SK-N-SH (cell line): ENCODE measurements around the gene AXIN2. TPM values are rescaled to one million over a fixed set of nuclear protein-coding genes. Genes with fewer than 3 reads are reported as not detected.

Experiments
- CTCF ChIA-PET: fragments of 300-600, 350-600 bp; formaldehyde crosslinking; extraction: SDS; loops from one replicate; lab custom pipeline; 2021; lab: Yijun Ruan, JAX
- POLR2A ChIA-PET: fragments of 350-600 bp; sonication (Branson Sonifier 250); formaldehyde crosslinking; extraction: SDS; loops from one replicate; lab custom pipeline; 2020; ENCODE audit warnings: antibody characterized with exemption, inconsistent platforms; lab: Yijun Ruan, JAX
- DNase-seq: peaks from one replicate; pipeline ENCODE4 v3.0.0; 2012
- H2AFZ ChIP-seq: fragments of 200-600 bp; sonication (generic); 2 replicates; pipeline ENCODE4 v1.8.1; 2016; ENCODE audit warnings: antibody characterized with exemption, mild to moderate bottlenecking, low read depth
- H3F3A ChIP-seq: fragments of 200-600 bp; sonication (generic); replicated peaks from 2 replicates; pipeline ENCODE3; 2016; ENCODE audit warnings: antibody characterized with exemption, mild to moderate bottlenecking; ENCODE audit not compliant: insufficient read depth
- H3K27ac ChIP-seq, 2 experiments: fragments of 200-500 bp in 1 of 2; fragments of 200-600 bp in 1 of 2; sonication (Bioruptor generic) in 1 of 2; sonication (generic), shearing (Covaris generic) in 1 of 2; 2 replicates each; pipeline versions ENCODE4 v1.5.1 to v1.6.1; 2014 to 2016; ENCODE audit warnings: low read depth in 2 of 2, inconsistent platforms in 1 of 2, low read length in 1 of 2, mild to moderate bottlenecking in 1 of 2, mixed read lengths in 1 of 2
- H3K27me3 ChIP-seq: fragments of 200-600 bp; sonication (generic), shearing (Covaris generic); 2 replicates; pipeline ENCODE4 v1.6.1; 2016; ENCODE audit warnings: mixed run types; ENCODE audit not compliant: insufficient read depth
- H3K36me3 ChIP-seq, 2 experiments: fragments of 200-500 bp in 1 of 2; fragments of 200-600 bp in 1 of 2; sonication (Bioruptor generic) in 1 of 2; sonication (generic) in 1 of 2; replicated peaks in 1 of 2; 2 replicates each; pipeline versions ENCODE3 to v1.5.1; 2014 to 2016; ENCODE audit warnings: low read length in 1 of 2, mild to moderate bottlenecking in 1 of 2; ENCODE audit not compliant: insufficient read depth in 2 of 2, control insufficient read depth in 1 of 2
- H3K4me1 ChIP-seq, 2 experiments: fragments of 200-500 bp in 1 of 2; fragments of 200-600 bp in 1 of 2; sonication (Bioruptor generic) in 1 of 2; sonication (generic), shearing (Covaris generic) in 1 of 2; 2 replicates each; pipeline versions ENCODE4 v1.5.1 to v1.6.1; 2014 to 2016; ENCODE audit warnings: low read depth in 1 of 2, low read length in 1 of 2, mixed run types in 1 of 2; ENCODE audit not compliant: insufficient read depth in 2 of 2, control insufficient read depth in 1 of 2
- H3K4me2 ChIP-seq: fragments of 200-600 bp; sonication (generic), shearing (Covaris generic); 2 replicates; pipeline ENCODE4 v1.6.1; 2017; ENCODE audit warnings: mixed run types
- H3K4me3 ChIP-seq, 2 experiments: fragments of 200-500 bp in 1 of 2; fragments of 200-600 bp in 1 of 2; sonication (Bioruptor generic) in 1 of 2; sonication (generic), shearing (Covaris generic) in 1 of 2; 2 replicates each; pipeline versions ENCODE4 v1.5.1 to v1.8.1; 2014 to 2016; ENCODE audit warnings: low read depth in 2 of 2, inconsistent platforms in 1 of 2, low read length in 1 of 2, mild to moderate bottlenecking in 1 of 2, mixed read lengths in 1 of 2, moderate library complexity in 1 of 2
- H3K79me2 ChIP-seq: fragments of 200-600 bp; sonication (generic); 2 replicates; pipeline ENCODE4 v1.8.1; 2017; ENCODE audit warnings: mild to moderate bottlenecking; ENCODE audit not compliant: insufficient read depth
- H3K9ac ChIP-seq: fragments of 200-600 bp; sonication (generic); 2 replicates; pipeline ENCODE4 v1.6.1; 2017; ENCODE audit warnings: mixed run types
- H3K9me2 ChIP-seq: fragments of 200-600 bp; sonication (generic); 2 replicates; pipeline ENCODE4 v1.6.1; 2017; ENCODE audit warnings: mixed run types
- H3K9me3 ChIP-seq: fragments of 200-600 bp; sonication (generic); 2 replicates; pipeline ENCODE4 v1.6.1; 2017; ENCODE audit warnings: mixed run types, mild to moderate bottlenecking, moderate library complexity
- H4K20me1 ChIP-seq: fragments of 200-600 bp; sonication (generic); 2 replicates; pipeline ENCODE4 v1.6.1; 2017; ENCODE audit warnings: mild to moderate bottlenecking, mixed run types; ENCODE audit not compliant: insufficient read depth
- EZH2phosphoT487 ChIP-seq: fragments of 200-600 bp; sonication (generic); IDR thresholded peaks from 2 replicates; pipeline ENCODE4 v1.6.1; 2017; ENCODE audit warnings: low read depth, mixed run types, mild to moderate bottlenecking, antibody characterized with exemption, moderate library complexity, borderline replicate concordance
- FOXM1 ChIP-seq: IDR thresholded peaks from 2 replicates; pipeline ENCODE4 v1.4.0; 2012; ENCODE audit warnings: low read depth, mild to moderate bottlenecking
- GABPA ChIP-seq: IDR thresholded peaks from 2 replicates; pipeline ENCODE4 v1.4.0; 2012; ENCODE audit warnings: low read depth, mild to moderate bottlenecking
- JUND ChIP-seq: IDR thresholded peaks from 2 replicates; pipeline ENCODE4 v1.4.0; 2012
- POLR2AphosphoS5 ChIP-seq: IDR thresholded peaks from 2 replicates; pipeline ENCODE4 v1.6.1; 2012; ENCODE audit warnings: low read depth, low read length
- RAD21 ChIP-seq: IDR thresholded peaks from 2 replicates; pipeline ENCODE4 v1.6.1; 2012; ENCODE audit warnings: mild to moderate bottlenecking, low read length
- RCOR1 ChIP-seq: fragments of 150-350 bp; IDR thresholded peaks from 2 replicates; pipeline ENCODE4 v1.6.1; 2017; ENCODE audit warnings: antibody characterized with exemption, low read length
- RFX5 ChIP-seq: IDR thresholded peaks from 2 replicates; pipeline ENCODE4 v1.6.1; 2012; ENCODE audit warnings: mild to moderate bottlenecking, improper control_type of control experiment, low read length
- RXRA ChIP-seq: IDR thresholded peaks from 2 replicates; pipeline ENCODE4 v1.4.0; 2012; ENCODE audit warnings: low read depth, mild to moderate bottlenecking, borderline replicate concordance
- SMC3 ChIP-seq: IDR thresholded peaks from 2 replicates; pipeline ENCODE4 v1.6.1; 2012; ENCODE audit warnings: low read depth, low read length, improper control_type of control experiment
- TAF1 ChIP-seq: IDR thresholded peaks from 2 replicates; pipeline ENCODE4 v1.6.1; 2012; ENCODE audit warnings: low read depth, mild to moderate bottlenecking, low read length, moderate library complexity, borderline replicate concordance
- TEAD4 ChIP-seq: IDR thresholded peaks from 2 replicates; pipeline ENCODE4 v1.4.0; 2012; ENCODE audit warnings: mild to moderate bottlenecking, borderline replicate concordance; ENCODE audit not compliant: insufficient read depth
- WGBS: methylation state at CpG from one replicate; pipeline ENCODE4 v1.1.6; 2017; ENCODE audit warnings: low lambda C conversion rate; 5-methylcytosine and 5-hydroxymethylcytosine counted together
- polyA plus RNA-seq, 3 experiments: library from polyadenylated mRNA; depleted of rRNA; stranded (reverse); fragments of >200 nt; gene quantifications; 2 replicates each; pipeline ENCODE4 v1.2.3, GENCODE V29; 2012
- TF ChIP-seq, protein P1 (sequence below): IDR thresholded peaks from 2 replicates; pipeline ENCODE4 v1.6.1; 2012; ENCODE audit warnings: mild to moderate bottlenecking, low read depth, low read length, moderate library complexity
- TF ChIP-seq, protein P2 (sequence below): IDR thresholded peaks from 2 replicates; pipeline ENCODE4 v1.4.0; 2012; ENCODE audit warnings: low read depth, borderline replicate concordance
- TF ChIP-seq, protein P3 (sequence below): fragments of 150-350 bp; IDR thresholded peaks from 2 replicates; pipeline ENCODE4 v1.6.1; 2016; ENCODE audit warnings: mild to moderate bottlenecking, low read depth, low read length
- TF ChIP-seq, protein P4 (sequence below): IDR thresholded peaks from 2 replicates; pipeline ENCODE4; 2012
- TF ChIP-seq, protein P5 (sequence below): fragments of 200-600 bp; sonication (generic); IDR thresholded peaks from 2 replicates; pipeline ENCODE4 v1.6.1; 2017; ENCODE audit warnings: antibody characterized with exemption, mild to moderate bottlenecking, moderate library complexity

AXIN2 gene
- polyA plus RNA-seq, 1 of the 3 experiments (the other 2 are of a cell fraction) = 8.3 TPM

DNA sequence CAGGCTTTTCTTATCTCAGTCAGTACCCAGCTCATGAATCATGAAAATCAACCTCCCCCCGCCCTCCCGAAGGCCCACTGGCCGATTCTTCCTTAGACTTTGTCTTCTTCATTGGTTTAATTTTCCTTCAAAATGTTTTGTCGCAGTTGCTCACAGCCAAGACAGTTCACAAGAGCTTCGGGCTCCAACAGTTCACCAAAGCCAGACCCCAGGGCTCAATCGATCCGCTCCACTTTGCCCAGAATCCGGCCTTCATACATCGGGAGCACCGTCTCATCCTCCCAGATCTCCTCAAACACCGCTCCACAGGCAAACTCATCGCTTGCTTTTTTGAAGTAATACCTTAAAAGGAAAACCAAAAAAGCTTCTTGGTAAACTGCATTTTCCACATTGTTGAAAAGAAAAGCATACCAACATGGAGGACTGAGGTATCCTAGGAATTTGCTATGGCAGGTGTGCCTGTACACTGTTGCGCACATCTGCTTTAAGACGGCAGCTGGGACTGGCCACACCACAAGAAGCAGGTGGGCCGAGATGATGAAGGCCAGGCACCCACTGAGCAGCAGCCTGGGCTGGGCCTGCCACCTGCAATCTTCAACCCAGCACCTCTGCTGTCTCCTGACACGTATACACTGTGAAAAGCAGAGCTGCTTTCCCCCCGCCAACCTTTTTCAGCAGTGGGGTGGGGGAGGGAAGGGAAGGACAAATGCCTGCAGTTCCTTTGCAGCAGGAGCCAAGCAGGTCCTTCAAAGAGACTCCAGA is 31.5 kb downstream of the AXIN2 start:
- Histone ChIP-seq H3K79me2 (no peaks in the 10 kb centered on the region), H4K20me1 (no peaks in the 10 kb centered on the region), H3F3A (no peaks in the 10 kb centered on the region), H3K36me3 (peaks cover 25 to 52% of the 10 kb centered on the region in 2 experiments), H3K4me3 (no peak overlapping the region), H3K27me3 (no peaks in the 10 kb centered on the region), H3K9me3 (no peaks in the 10 kb centered on the region), H3K4me2 (no peak overlapping the region), H2AFZ (no peak overlapping the region), H3K4me1 (peaks cover 0 to 34% of the 10 kb centered on the region in 2 experiments; a peak in 2 of 4 replicates), H3K9ac (no peak overlapping the region), H3K27ac (peak overlapping the region in 1 of 2 experiments; percentile 91; a peak in 1 of 4 replicates), H3K9me2 (no peaks in the 10 kb centered on the region)
- ChIA-PET CTCF (interaction anchor here (0.7 to 2.2 kb wide), 6 partner anchors 23 to 299 kb away, joined by 3 to 7 read pairs (median 3); no protein-coding TSS in a partner anchor), POLR2A (no interaction called here)
- WGBS = 92% methylated on average over 17 of the region's 17 CpGs
- TF ChIP-seq, protein P1, sequence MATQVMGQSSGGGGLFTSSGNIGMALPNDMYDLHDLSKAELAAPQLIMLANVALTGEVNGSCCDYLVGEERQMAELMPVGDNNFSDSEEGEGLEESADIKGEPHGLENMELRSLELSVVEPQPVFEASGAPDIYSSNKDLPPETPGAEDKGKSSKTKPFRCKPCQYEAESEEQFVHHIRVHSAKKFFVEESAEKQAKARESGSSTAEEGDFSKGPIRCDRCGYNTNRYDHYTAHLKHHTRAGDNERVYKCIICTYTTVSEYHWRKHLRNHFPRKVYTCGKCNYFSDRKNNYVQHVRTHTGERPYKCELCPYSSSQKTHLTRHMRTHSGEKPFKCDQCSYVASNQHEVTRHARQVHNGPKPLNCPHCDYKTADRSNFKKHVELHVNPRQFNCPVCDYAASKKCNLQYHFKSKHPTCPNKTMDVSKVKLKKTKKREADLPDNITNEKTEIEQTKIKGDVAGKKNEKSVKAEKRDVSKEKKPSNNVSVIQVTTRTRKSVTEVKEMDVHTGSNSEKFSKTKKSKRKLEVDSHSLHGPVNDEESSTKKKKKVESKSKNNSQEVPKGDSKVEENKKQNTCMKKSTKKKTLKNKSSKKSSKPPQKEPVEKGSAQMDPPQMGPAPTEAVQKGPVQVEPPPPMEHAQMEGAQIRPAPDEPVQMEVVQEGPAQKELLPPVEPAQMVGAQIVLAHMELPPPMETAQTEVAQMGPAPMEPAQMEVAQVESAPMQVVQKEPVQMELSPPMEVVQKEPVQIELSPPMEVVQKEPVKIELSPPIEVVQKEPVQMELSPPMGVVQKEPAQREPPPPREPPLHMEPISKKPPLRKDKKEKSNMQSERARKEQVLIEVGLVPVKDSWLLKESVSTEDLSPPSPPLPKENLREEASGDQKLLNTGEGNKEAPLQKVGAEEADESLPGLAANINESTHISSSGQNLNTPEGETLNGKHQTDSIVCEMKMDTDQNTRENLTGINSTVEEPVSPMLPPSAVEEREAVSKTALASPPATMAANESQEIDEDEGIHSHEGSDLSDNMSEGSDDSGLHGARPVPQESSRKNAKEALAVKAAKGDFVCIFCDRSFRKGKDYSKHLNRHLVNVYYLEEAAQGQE = no peak
- TF ChIP-seq GABPA (no peak), JUND (no peak), SMC3 (no peak), TAF1 (no peak), TEAD4 (no peak), POLR2AphosphoS5 (no peak), RXRA (no peak), RCOR1 (no peak), FOXM1 (no peak), RAD21 (no peak), RFX5 (no peak), EZH2phosphoT487 (no peak)
- TF ChIP-seq, protein P2, sequence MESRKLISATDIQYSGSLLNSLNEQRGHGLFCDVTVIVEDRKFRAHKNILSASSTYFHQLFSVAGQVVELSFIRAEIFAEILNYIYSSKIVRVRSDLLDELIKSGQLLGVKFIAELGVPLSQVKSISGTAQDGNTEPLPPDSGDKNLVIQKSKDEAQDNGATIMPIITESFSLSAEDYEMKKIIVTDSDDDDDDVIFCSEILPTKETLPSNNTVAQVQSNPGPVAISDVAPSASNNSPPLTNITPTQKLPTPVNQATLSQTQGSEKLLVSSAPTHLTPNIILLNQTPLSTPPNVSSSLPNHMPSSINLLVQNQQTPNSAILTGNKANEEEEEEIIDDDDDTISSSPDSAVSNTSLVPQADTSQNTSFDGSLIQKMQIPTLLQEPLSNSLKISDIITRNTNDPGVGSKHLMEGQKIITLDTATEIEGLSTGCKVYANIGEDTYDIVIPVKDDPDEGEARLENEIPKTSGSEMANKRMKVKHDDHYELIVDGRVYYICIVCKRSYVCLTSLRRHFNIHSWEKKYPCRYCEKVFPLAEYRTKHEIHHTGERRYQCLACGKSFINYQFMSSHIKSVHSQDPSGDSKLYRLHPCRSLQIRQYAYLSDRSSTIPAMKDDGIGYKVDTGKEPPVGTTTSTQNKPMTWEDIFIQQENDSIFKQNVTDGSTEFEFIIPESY = no peak
- TF ChIP-seq, protein P3, sequence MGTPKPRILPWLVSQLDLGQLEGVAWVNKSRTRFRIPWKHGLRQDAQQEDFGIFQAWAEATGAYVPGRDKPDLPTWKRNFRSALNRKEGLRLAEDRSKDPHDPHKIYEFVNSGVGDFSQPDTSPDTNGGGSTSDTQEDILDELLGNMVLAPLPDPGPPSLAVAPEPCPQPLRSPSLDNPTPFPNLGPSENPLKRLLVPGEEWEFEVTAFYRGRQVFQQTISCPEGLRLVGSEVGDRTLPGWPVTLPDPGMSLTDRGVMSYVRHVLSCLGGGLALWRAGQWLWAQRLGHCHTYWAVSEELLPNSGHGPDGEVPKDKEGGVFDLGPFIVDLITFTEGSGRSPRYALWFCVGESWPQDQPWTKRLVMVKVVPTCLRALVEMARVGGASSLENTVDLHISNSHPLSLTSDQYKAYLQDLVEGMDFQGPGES = no peak
- TF ChIP-seq, protein P4, sequence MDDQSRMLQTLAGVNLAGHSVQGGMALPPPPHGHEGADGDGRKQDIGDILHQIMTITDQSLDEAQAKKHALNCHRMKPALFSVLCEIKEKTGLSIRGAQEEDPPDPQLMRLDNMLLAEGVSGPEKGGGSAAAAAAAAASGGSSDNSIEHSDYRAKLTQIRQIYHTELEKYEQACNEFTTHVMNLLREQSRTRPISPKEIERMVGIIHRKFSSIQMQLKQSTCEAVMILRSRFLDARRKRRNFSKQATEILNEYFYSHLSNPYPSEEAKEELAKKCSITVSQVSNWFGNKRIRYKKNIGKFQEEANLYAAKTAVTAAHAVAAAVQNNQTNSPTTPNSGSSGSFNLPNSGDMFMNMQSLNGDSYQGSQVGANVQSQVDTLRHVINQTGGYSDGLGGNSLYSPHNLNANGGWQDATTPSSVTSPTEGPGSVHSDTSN = no peak
- TF ChIP-seq, protein P5, sequence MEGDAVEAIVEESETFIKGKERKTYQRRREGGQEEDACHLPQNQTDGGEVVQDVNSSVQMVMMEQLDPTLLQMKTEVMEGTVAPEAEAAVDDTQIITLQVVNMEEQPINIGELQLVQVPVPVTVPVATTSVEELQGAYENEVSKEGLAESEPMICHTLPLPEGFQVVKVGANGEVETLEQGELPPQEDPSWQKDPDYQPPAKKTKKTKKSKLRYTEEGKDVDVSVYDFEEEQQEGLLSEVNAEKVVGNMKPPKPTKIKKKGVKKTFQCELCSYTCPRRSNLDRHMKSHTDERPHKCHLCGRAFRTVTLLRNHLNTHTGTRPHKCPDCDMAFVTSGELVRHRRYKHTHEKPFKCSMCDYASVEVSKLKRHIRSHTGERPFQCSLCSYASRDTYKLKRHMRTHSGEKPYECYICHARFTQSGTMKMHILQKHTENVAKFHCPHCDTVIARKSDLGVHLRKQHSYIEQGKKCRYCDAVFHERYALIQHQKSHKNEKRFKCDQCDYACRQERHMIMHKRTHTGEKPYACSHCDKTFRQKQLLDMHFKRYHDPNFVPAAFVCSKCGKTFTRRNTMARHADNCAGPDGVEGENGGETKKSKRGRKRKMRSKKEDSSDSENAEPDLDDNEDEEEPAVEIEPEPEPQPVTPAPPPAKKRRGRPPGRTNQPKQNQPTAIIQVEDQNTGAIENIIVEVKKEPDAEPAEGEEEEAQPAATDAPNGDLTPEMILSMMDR = no peak
- no peak for DNase-seq
